Fibroblast of upper back skin (primary cell): ENCODE data around the gene CCDC27.
A peak's percentile ranks its signal among the peaks of the same experiment; 100 is the strongest.

Experiments
- DNase-seq: peaks from one replicate; pipeline ENCODE4 v3.0.0-alpha.2; 2013

CCDC27 gene

GRCh38 chr1:3778590-3779264 lies 26.5 kb downstream of the CCDC27 start:
- DNase-seq: no peak

- DNase-seq: no peak
Measured at GRCh38 chr1:3779265-3779911, 27.1 kb downstream of the CCDC27 start.

- no peak for DNase-seq
Measured at GRCh38 chr1:3779912-3780416, 27.7 kb downstream of the CCDC27 start.

GRCh38 chr1:3780901-3781300 lies 28.7 kb downstream of the CCDC27 start:
- no peak for DNase-seq

GRCh38 chr1:3783651-3784474 lies 31.6 kb downstream of the CCDC27 start:
- no peak for DNase-seq

GRCh38 chr1:3785045-3785444 lies 32.8 kb downstream of the CCDC27 start:
- no peak for DNase-seq

GRCh38 chr1:3785456-3786157 lies 33.4 kb downstream of the CCDC27 start:
- DNase-seq: no peak

GRCh38 chr1:3786468-3787348 lies 34.5 kb downstream of the CCDC27 start:
- no peak for DNase-seq

- DNase-seq: no peak
Measured at GRCh38 chr1:3787349-3787715, 35.1 kb downstream of the CCDC27 start.

GRCh38 chr1:3787745-3788605 lies 35.7 kb downstream of the CCDC27 start:
- no peak for DNase-seq

- no peak for DNase-seq
Measured at GRCh38 chr1:3788756-3789420, 36.6 kb downstream of the CCDC27 start.

GRCh38 chr1:3789421-3790300 lies 37.4 kb downstream of the CCDC27 start:
- DNase-seq: no peak

GRCh38 chr1:3790500-3790923 lies 38.3 kb downstream of the CCDC27 start:
- DNase-seq: no peak

GRCh38 chr1:3790952-3791351 lies 38.7 kb downstream of the CCDC27 start:
- no peak for DNase-seq

GRCh38 chr1:3795453-3796214 lies 43.4 kb downstream of the CCDC27 start:
- no peak for DNase-seq

GRCh38 chr1:3796215-3797061 lies 44.2 kb downstream of the CCDC27 start, which contains the start of gene LRRC47:
LRRC47 (minus strand) TSS chr1:3796498; CDS start chr1:3796476, 22 bp downstream.
- DNase-seq: peak; percentile 88

GRCh38 chr1:3799976-3800685 lies 47.9 kb downstream of the CCDC27 start:
- no peak for DNase-seq
